ENCODE data around the gene EFHC1.
"Not testable (repeated sequence)": the region's sequence is repeated elsewhere in the genome, so short reads cannot be mapped to it uniquely, and the experiment has no call there.

Gene EFHC1

DNA sequence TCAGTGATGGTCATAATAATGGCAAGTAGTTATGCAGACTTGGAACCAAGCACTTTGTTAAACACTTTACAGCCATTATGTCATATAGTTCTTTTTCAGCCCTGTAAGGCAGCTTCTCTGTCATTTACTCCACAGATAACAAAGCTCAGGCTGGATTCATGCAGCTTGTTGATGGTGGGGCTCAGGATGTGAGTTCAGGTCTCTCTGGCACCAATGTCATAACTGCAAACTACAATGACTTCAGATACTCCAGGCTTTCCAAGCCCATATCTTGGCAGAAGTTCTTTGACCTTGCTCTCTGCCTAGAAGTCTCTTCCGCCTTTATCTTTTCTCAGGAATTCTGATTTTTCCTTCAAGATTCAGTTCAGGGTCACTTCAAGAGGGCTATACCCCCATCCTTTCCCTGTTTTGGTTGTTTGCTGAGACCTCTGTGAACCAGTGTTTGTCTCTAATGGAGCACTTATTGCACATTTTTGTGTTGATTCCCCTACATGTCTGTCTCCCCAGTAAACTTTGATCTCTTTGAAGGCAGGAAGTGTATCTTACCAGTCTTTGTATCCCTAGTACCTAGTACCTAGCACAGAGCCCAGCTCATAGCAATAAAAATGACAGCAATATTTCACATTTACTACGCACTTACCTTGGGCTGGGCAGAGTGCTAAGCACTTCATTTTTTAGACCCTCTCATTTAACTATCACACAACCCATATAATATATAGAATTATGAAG lies 19.7 kb upstream of the EFHC1 start:
- no peak for DNase-seq

DNA sequence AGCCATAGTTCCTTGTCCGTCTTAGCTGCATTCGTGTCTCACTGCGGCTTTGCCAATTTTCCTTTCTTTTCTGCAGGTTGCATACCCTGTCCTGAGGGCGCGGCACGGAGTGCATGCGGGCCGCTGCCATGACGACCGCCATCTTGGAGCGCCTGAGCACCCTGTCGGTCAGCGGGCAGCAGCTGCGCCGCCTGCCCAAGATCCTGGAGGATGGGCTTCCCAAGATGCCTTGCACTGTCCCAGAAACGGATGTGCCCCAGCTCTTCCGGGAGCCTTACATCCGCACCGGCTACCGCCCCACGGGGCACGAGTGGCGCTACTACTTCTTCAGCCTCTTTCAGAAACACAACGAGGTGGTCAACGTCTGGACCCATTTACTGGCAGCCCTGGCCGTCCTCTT lies 17.1 kb upstream of the EFHC1 start:
- DNase-seq = no peak

DNA sequence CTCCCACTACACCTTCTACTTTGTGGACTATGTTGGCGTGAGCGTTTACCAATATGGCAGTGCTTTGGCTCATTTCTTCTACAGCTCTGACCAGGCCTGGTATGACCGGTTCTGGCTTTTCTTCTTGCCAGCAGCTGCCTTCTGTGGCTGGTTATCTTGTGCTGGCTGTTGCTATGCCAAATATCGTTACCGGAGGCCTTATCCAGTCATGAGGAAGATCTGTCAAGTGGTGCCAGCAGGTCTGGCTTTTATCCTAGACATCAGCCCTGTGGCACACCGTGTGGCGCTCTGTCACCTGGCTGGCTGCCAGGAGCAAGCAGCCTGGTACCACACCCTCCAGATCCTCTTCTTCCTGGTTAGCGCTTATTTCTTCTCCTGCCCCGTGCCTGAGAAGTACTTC lies 16.5 kb upstream of the EFHC1 start:
- DNase-seq = no peak

DNA sequence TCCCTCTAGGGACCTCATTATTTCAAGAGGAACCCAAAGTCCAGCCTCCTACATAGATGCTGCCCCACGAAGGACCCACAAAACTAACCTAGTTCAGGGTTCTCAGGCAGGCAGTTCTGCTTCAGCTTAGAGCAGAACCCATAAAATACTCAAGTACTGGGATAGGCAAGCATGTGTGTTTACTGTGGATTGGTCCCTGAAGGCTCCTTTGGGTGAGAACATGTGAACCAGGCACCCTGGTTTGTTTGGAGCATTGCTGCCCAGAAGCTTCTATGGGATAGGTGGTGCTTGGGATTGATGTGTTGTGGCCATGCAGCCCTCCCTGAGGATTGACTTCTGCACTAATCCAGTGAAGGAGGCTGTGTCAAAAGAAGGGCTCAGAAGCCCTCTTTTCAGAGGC lies 14.9 kb upstream of the EFHC1 start:
- DNase-seq = no peak

DNA sequence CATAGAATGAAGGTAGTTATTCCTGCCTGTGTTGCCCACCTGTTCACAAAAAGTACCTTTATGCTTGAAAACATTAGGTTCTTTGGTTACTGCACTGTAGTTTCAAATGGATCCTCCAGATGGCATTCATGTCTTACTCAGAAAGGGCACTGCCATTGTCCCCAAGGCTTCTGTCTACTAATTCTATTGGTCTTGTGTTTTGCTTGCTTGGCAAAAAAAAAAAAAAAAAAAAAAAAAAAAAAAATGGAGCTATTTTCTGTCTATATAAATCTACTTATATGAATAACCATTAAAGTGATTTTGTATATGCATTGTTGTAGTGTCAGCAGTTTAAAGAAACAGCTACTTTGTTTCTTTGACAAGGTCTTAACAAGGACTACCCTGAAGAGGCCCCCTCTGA lies 12.7 kb upstream of the EFHC1 start:
- DNase-seq = peak; percentile 50

DNA sequence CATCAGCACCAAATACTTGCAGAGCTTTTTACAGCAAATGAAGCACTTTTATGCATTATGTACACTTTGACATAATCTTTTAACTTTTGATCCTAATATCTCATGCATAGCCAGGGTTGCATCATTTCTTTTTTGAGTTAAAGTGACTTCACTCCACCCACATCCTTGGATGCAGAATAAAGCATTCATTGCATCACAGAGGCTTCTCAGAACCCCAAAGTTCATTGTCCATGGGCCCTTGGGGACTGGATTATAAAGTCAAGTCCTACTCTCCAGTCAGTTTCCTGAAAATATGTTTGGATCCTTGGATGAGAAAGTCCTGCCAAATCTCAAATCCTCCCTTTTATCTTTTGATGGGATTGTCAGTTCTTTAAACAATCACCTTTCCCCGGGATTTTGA lies 10.6 kb upstream of the EFHC1 start:
- peak; percentile 60 for DNase-seq

DNA sequence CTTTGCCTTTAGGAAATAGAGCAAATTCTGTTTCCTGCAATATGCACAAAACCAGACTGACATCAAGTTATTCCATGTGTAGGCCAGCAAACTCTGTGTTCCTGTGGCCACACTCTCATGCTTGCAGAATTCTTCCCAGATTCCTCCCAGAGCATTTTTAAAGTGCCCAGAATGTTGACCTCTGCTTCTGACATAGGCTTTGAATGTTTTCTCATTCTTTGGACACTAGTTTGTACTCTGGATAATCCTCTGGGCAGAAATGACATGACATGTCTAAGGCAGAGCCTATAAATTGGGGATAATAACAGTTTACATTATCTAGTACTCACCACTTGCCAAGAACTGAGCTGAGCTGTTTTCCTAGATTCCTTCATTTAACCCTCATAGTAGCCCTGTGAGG lies 9.2 kb upstream of the EFHC1 start:
- DNase-seq = no peak

DNA sequence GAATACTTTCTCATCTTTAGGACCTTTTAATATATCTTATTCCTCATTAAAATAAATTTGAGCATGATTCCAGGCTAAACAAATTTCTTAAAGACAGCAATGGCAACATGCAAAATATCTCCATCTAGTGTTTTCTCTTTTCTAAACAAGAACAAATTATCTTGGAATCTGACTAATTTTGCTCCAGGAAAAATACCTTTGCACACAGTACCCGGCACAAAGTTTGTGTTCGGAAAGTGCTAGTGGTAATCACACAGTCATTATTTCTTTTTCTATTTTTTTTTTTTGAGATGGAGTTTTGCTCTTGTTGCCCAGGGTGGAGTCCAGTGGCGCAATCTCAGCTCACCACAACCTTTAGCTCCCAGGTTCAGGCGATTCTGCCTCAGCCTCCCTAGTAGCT lies 8.2 kb upstream of the EFHC1 start:
- no peak for DNase-seq

DNA sequence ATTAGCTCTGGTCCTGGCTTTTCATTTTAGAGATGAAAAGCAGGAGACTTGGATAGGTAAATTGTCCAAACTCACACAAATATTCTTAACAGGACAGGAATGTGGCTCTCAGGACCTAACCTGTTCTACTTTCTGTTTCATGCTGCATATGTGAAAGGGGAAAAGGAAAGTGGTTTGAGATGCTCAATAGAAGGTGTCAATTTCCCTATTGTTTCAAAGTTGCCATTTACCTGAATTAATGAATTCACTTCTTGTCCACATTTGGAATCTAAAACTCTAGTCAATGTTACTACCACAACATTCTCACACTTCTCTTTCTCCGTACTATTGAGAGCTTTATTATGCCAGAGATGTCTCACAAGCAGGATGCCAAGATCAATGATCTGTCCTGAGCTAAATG lies 4.8 kb upstream of the EFHC1 start:
- DNase-seq = no peak

DNA sequence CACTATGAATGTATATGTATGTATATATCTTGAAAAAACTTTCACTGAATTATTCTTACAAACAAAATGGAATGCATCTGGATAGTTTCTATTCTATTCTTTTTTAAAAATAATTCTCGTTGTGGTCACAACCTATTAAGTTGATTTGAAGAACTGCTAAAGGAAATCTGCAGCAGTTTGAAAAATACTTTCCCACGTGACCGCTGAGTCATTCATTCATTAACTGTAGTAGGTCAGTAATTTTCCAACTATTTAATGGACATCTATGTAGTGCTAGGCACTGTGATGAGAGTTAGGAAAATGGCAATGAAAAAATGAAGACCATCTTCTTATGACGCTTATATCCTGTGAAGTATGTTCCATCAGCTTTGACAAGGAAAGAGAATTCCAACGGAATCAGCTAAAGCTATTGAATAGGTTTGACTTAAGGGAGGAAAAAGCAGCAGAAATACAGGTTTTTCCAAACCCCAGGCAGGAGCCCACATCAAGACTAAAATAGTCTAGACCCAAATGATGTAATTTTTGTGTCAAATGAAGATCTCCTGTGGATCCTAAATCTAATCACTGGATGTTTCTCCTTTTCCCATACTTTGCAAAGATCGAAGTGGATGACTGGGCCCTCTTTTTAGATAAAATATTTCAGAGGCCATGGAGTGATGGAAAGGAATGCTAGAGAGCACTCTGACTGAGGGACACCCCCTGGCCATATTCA lies 4.1 kb upstream of the EFHC1 start:
- no peak for DNase-seq

DNA sequence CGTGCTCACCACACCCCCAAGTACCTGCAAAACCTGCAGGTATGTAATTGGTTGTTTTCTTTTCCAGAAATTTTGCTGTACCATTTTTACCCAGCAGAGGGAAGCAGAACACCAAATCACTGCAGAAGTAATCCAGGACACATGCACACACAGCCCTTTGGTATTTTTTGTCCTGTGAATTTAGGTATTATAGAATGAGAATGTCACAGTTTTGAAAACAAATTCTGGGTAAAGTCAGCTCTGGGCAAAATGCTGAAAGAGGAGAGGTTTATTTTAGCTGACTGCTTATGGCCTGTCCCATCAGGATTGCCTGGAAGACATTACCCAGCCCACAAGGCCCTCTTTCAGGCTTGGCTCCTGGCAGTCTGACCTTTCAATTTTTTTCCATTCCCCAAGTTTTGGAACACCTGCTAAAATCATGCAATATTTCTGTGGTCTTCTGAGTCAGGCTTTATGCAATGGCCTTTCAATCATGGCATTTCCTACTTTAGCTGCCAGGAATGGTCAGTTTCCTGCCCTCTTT lies 3.5 kb upstream of the EFHC1 start:
- peak; percentile 43 for DNase-seq

DNA sequence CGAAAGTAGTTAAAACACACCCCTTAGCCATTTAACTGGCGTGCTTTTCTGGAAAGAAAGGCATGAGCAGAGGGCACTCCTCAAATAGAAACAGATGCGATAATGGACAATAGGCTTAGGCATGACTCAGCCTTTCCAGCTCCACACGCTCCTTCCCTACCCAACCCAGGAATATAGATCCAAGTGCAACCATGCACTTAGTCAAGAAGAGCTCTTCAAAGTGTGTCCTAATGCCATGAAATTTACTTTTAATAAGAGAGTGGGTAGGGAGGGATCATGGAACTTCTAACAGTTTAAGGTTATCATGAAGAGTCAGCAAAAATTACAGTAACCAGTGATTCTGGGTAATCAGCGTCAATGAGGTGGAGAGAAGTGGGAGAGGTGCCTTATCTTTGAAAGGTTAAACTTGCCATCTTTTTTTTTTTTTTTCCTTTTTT lies 2.4 kb upstream of the EFHC1 start:
- no peak for DNase-seq

DNA sequence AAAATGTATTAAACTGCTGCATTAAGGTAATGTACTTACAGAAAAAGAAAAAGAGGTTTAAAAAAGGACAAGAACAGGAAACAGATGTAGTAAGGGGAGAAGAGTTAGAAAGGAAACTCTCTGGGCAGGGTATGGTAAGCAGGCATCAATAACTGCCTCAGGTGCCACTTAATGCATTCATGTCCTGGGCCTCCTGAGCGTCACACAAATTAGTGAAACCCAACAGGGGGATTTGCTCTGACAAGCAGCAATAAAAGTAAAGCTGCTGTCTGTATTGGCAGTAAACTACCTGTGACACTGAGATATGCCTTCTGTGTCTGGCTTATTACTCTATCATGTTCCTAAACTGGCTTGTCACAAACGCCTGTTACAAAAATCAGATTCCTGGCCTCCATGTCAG lies 1.5 kb upstream of the EFHC1 start:
- no peak for DNase-seq

DNA sequence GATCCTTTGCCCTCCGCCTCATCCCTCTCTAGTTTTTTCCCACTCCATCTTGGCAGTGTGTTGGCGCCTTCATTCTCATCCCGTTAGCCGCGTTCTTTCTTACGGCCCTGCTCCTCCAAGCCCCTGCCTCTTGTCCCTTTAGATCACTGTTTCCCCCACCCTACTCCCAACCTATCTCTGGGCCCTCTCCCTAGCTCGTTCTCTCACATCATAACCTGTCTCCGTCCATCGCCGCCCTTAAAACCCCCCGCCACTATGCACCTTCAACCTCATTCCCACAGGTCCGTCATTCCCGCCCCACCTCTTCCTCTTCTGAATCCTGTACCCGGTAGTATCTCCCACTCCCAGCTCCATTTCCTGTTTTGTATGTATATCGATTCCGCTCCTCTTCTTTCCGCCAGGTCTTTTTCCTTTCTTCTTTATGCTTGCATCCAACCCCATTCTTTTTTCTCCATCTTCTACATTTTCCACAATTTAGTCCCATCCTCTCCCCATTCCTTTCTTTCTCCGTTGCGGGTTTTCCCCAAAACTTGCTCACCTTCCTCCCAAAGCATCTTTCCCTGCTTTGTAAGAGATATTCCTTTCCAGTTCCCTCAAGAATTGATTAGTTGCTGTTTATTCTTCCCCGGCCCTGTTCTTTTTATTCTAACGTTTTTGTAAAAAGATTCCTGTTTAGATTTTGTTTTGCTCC lies 671 bp downstream of the EFHC1 start:
- DNase-seq = peak; percentile 18

DNA sequence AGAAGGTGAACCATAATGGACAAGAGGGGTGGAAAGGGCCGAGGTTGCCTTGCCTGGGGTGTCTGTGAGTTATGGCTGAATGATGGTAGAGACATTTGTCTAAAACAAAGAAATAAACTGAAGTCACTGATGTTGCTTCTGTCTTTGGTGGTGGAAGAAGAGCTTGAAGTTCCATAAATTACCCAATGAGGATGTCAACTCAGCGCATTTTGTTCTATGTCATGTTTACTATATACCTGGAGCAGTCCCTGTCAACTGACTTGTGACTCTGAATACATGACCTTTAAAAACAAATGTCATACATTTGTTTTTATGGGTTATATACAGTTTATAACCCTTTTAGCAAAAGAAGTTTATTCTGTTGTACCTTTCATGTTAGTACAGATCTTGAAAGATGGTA lies 2.0 kb downstream of the EFHC1 start:
- DNase-seq = no peak

DNA sequence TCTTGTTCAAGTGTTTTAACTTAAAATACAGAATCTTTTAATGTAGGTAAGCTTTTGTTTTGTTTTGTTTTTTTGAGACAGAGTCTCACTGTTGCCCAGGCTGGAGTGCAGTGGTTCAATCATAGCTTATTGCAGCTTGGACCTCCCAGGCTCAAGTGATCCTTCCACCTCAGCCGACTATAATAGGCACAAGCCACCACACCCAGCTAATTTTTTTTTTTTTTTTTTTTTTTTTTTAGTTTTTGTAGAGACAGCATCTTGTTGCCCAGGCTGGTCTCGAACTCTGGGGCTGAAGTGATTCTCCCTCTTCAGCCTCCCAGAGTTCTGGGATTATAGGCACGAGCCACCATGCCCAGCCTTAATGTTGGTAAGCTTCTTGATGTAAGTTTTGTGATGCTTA lies 3.3 kb downstream of the EFHC1 start:
- DNase-seq = no peak

DNA sequence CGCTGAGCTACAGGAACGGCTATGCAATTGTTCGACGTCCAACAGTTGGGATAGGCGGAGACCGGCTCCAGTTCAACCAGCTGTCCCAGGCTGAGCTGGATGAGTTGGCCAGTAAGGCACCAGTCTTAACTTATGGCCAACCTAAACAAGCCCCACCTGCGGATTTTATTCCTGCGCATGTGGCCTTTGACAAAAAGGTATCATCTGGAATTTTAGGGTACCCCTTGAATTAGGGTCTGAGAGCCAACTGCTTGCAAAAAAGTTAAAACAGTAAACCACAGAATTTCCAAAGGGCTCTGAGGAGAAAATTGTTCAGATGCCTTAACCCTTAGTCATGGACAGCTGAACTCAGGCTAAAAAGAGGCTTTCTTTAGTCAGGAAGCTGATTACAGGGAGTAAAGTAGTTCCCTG lies 3.8 kb downstream of the EFHC1 start:
- no peak for DNase-seq

DNA sequence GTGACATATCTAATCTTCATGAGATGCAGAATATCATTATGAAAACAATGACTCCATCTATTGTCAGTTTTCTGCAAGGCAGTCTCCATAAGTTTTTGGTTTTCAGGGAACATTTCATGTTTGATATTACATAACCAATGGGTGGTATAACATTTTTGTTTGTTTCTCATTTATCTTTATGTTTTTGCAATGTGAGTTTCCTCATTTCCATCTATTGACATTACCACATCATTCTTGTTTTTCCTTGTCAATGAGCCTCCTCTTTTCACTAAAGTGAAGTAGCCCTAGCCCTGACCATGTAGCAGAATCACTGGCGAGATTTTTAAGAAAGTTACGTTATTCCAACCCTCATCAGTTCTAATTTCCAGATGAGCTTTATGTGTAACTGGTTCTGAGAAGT lies 4.4 kb downstream of the EFHC1 start:
- DNase-seq = peak; percentile 13

DNA sequence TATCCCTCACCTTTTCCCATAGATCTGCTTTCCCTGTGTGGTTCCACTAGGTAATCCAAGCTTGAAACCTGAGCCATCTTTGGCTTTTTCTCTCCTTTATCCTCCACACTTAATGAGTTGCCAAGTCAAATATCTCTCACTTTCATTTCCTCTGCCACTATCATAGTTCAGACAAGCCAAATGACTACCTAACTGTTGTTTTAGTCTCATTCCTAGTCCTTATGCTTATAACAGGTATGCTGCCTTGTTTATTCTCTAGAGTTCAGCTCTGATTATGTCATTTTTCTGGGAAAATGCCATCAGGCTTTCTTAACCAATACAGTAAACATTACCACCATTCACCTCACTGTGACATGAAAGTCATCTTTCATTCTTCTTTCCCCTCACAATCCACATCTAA lies 6.5 kb downstream of the EFHC1 start:
- no peak for DNase-seq

DNA sequence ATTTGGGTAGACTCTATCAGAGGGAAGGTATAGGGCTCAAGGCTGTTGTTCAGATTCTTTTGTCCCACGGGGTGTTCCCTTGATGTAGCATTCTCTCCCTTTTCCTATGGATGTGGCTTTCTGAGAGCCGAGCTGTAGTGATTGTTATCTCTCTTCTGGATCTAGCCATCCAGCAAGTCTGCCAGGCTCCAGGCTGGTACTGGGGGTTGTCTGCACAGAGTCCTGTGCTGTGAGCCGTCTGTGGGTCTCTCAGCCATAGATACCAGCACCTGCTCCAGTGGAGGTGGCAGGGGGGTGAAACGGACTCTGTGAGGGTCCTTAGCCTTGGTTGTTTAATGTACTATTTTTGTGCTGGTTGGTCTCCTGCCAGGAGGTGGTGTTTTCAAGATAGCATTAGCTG lies 13.2 kb downstream of the EFHC1 start:
- not testable (repeated sequence) for DNase-seq

DNA sequence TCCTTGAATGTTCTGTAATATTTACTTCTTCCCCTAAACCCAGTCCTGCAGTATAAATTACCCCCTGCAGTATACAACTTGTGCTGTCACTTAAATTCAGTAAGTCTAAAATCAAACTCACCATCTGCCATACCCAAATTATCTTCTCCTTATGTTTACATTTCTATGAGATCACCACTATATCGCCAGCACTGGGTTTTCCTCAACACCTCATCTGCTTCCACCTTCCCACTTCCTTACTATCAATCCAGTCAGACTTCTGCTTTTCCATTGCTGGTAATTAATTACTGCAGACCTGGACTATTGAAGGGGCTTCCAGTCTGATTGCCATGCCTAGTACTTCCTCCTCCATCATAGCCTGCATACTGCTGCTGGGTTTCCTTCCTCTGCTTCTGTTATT lies 15.2 kb downstream of the EFHC1 start:
- no peak for DNase-seq

DNA sequence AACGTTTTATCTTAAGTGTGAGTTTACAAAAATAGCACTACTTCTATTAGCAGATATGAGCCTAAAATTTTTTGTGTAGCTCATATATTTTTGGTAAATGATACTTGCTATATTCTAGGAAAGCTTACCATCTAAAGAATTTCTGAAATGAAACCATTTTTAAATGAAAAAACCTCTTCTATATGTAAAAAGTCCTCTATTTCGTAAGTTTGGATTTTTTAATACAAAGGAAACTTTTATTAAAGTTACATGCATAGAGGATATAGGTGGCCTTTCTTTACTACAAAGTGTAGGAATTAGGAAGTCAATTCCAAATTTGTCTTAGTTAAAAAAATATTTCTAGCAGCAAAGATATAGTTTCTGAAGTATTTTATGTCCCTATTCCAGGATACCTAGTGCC lies 18.8 kb downstream of the EFHC1 start:
- DNase-seq = peak; percentile 62

DNA sequence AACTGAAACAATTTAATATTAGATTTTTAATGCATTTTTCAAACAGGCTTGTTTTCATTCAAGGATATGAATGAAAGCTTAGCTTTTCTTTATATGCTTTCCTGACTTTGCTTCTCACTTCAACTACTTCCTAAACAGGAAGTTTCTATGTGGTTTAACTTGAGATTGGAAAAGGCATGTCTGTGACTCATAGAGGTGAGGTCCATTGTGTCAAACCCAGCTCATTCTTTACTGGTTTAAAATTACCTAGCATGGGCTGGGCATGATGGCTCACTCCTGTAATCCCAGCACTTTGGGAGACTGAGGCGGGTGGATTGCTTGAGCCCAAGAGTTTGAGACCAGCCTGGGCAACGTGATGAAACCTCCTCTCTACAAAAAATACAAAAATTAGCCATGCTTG lies 34.4 kb downstream of the EFHC1 start:
- DNase-seq = no peak

DNA sequence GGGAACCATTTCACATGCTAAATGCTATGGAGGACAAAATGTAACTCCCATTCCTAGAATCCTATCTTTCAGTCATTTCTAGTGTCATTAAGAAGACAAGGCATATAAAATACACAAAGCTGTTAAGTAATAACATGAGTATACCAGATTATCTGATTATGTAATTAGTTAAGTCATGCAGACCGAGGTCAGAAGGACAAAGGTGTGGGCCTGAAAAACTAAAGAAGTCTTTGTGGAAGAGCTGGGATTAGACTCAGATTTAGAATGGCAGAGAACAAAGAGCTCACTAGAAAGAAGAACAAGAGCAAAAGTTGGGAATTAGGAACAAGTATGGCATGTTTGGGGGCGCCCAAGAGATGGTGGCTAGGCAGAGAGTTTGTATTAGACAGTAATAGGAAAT lies 37.0 kb downstream of the EFHC1 start:
- DNase-seq = no peak

Data from inflammatory macrophage treated with lipopolysaccharide for 4 hours (primary cell).